NCI-H510A (cell line): Measurements from ENCODE around the gene PTDSS2.
"Not testable (repeated sequence)": the region's sequence is repeated elsewhere in the genome, so short reads cannot be mapped to it uniquely, and the experiment has no call there.

Source experiments
- DNase-seq: peaks from one replicate; lab custom pipeline; 2025; lab: John Stamatoyannopoulos, UW

Gene PTDSS2

GRCh38 chr11:450809-451451 is 851 bp downstream of the PTDSS2 start:
- peak; percentile 12 for DNase-seq

GRCh38 chr11:451738-452137 is 1.7 kb downstream of the PTDSS2 start:
- DNase-seq = no peak

DNA sequence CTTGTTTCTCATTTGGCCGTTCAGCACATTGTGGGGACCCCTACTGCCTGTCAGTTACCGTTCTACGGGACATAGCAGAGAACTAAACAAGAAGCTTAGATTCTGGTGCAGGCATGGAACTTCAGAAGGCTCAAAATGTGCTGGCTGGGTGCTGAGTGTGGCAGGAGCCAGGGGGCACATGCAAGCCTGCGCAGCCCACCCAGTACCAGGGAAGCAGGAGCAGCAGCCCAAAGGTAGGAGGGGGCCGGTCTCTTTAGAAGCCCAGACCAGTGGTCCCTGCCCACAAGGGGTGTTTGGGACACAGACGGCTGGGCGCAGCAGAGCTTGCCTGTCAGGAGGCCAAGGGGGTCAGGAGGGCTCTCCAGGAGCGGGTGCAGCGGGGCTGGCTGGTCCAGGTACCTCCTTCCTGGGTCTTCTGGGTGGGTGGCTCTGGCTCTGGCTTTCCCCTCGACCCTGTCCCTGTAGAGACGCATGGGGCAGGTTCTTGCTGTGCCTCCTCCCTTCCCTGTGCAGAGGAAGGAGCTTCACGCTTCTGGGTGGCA is 2.2 kb downstream of the PTDSS2 start:
- no peak for DNase-seq

DNA sequence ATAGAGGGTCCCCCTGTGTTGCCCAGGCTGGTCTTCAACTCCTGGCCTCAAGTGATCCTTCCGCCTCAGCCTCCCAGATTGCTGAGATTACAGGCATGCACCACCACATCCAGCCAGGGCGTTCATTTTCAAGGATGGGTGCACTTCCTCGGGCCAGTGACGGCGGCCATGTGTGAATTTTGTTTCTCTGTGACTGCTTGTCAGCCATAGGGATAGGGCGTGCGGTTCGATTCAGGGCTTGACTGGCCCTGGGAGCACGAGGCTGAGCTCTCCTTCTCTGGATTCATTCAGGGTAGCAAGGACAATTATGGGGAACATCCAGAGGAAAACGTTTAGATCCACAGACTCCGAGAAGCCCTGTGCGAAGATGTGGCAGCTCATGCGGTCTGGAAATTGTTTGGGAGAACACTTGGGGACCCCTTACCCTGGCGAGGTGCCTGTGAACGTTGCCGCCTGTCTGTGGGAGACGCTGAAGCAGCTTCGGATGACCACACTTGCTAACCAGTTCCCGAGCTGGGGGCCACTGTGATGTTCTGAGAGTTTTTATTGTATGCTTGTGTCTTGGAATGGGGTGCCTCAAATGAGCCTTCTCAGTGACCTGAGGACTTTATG is 2.9 kb downstream of the PTDSS2 start:
- DNase-seq = no peak

DNA sequence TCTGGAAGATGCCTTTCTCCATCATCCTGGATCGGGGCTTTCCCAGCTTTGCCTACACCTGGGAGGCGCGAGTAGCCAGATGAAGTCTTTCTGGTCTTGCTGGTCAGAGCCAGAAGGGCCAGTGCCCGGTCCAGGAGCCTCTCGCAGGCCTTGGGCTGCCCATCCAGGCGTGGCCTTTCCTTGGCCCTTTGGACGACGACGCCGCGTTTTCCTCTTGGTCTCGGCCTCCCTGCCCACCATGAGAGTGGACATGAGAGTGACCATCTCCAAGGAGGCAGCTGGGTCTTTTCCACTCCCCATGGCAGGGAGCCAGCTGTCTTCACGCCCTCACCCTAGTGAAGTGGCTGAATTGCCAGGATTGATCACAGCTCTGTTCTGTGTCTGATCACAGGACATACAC is 3.5 kb downstream of the PTDSS2 start:
- no peak for DNase-seq

DNA sequence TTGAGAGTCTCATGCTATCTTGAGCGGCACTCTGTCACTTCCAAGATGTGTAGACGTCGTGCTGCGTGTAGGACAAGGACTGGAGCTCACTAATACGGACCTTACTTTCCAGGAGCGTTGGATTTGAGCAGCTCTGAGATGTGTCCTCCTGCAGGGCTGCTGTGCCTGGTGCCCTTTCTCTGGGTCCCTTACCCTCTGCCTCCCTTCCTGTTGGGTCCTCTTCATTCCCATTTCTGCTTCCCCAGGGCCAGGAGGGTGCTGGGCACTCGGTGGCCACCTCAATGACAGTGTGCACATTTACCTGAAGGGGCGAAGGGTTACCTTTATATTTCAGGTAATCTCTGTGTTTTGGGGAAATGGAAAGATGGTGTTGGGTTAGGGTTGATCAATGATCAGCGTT is 4.0 kb downstream of the PTDSS2 start:
- no peak for DNase-seq

DNA sequence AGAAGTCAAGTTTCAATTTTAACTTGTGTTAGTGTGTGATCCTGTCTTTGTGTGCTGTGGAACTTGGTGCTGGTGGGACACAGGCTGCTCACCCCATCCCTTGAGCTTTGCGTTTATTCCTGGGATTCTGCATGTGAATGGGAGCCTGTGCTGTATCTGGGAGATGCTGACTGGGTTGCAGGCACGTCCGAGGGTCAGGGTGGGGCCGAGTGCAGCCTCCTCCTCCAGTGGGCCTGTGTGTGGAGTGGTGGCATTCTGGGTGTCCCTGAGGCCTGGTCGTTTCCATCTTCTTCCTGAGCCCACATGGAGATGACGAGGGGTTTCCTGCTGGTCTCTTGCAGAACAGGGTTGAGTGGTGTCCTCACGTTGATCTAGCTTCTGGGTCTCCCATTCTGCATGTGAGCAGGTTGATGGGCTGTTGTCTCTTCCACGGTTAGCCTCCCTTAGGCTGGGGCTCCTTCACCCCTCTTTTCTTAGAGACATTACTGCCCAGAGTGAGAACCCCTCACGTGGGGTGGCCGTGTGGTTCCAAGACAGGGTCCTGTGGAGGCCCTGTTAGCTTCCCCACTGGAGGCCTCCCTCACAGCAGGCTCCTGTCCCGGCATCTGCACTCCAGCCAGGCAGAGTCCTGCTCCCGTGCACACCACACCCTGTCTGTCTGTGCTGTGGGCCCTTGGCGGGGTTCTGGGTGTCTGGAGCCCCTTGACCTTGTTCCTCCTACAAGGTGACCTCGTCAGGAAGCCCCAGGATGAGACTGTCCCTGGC is 4.9 kb downstream of the PTDSS2 start:
- DNase-seq = no peak

DNA sequence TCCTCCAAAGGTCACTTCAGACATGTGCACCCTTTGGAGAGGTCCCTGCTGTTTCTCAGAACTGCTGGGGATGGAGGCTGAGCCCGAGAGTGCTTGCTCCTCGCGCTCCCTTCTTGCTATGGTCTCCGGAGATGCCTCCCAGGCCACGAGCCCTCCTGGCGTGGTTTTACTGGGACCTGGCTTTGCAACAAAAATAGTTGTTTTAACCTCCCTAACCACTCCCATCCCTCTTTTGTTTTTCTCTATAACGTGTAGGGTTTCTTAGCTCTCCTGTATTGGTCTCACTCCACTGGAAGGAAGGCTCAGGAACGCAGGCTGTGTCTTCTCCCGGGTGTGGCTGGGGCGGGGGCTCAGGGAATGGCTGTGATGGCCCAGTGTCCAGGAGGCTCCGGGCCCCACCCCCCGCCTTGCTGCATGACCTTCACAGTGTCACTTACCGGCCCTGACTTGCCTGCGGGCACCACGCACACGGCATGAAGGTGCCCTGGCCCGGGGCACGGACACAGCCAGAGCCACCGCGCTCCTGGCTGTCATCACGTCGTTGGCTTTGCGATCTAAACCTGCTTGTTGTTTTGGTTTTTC is 5.6 kb downstream of the PTDSS2 start:
- DNase-seq = no peak

- DNase-seq = no peak
Observed at GRCh38 chr11:456533-456932, 6.5 kb downstream of the PTDSS2 start.

- no peak for DNase-seq
Observed at GRCh38 chr11:457111-457760, 7.2 kb downstream of the PTDSS2 start.

GRCh38 chr11:459511-460220 is 9.6 kb downstream of the PTDSS2 start:
- no peak for DNase-seq

DNA sequence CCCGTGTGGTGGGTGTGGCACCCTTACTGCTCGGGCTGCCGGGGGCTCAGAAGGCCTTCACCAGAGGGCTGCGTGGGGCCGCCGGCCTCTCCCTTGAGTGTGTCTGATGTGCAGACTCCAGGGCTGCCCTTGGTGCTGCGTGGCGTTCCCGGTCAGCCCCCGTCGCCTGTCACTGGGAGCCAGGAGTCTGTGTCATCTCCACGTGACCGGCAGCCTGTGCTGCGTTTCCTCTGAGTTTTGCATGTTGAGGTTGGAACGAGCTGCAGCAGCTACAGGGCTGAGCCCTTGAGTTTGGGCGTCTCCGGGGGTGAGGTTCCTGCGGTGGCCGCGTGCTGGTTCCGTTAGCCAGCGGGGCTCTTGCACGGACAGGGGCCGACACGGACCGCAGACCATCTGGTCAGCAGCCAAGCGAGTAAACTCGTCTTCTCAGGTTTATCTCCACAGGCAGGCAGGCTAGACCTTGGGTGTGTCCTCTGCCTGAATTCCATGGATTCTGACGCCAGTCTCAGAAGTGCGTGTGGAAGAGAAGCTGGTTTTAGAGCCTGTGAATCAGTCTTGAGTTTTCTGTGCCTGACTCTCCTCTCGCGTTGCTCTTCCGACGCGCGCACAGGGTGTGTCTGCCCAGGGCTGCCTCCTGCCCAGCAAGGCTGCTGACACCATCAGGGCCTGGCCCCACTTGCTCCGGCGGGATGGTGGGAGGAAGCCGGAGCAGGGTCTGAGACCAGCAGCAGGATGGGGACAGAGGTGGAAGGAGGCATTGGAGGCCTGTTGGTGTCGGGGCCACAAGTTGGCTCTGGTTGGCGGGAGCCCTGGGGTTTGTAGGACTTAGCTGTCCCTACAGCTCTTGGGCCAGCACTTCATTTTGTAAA is 10.5 kb downstream of the PTDSS2 start:
- no peak for DNase-seq

- no peak for DNase-seq
Observed at GRCh38 chr11:461626-462025, 11.5 kb downstream of the PTDSS2 start.

DNA sequence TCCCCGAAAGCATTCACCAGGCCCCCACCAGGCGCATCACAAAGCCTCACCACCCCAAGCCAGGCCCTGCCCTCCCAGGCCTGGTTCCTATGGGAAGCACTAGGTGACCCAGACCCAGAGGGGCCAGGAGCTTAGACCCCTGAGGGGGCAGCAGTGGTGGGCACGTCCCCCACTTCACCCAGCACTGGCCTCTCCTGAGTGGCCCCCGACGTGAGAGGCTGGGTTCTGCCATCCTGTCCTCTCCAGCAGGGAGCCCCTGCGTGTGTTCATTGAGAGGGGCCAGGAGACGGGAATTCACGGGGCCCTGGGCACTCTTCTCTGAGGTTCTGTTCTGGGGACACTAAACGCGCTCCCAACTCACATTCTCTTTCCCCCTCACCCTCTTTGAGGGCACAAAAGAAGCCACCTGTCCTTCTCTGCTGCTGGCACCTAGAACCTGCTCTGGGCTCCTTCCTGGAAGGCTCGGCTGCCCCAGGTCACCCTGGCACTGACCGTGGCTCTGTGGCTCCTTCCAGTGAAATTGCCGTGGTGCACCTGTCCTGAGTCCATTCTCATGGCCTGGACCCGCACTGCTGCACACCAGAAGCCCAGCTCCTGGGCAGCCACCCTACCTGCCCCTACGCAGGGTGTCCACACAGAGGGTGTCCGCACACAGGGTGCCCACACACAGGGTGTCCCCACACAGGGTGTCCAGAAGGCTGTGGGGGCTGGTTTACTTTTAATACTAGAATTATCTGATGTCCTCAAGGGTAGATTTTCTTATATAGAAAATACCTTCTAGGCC is 12.2 kb downstream of the PTDSS2 start:
- no peak for DNase-seq

GRCh38 chr11:464316-464715 is 14.2 kb downstream of the PTDSS2 start:
- no peak for DNase-seq

GRCh38 chr11:465896-466530 is 15.9 kb downstream of the PTDSS2 start:
- no peak for DNase-seq

DNA sequence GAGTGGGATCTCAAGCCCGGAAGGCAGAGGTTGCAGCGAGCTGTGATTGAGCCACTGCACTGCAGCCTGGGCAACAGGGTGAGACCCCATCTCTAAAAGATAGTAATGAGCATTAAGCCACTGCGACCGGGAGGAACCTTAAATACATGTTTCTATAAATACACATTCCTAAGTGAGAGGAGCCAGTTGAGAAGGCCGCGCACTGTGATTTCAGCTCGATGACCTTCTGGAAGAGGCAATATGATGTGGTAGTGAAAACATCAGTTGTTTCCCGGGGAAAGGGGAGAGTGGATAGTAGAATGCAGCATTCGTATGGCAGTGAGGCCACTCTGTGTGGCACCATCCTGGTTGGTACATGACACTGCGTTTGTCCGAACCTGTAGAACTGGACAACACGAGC is 18.0 kb downstream of the PTDSS2 start:
- DNase-seq = no peak

DNA sequence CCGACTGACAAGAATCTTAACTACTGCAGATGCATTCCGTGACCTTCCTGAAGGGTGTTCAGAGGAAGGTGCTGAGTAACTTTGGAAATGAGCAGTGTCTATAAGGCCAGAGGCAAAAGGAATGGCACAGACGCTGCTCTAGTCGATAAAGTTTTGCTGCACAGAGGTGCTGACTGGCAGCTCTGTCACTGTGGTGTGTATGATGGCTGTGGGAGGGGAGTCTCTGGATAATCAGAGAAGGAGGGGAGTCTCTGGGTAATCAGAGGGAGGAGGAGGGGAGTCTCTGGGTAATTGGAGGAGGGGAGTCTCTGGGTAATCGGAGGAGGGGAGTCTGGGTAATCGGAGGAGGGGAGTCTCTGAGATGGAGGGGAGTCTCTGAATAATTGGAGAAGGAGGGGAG is 18.4 kb downstream of the PTDSS2 start:
- no peak for DNase-seq

- DNase-seq = not testable (repeated sequence)
Observed at GRCh38 chr11:469026-469683, 19.1 kb downstream of the PTDSS2 start.
